GM12875 (cell line): ENCODE measurements around the gene DAAM2.

Source experiments
- H3K4me3 ChIP-seq: one replicate; pipeline ENCODE4 v1.5.1; 2011; ENCODE audit warnings: low read depth, low read length, control low read depth
- TF ChIP-seq, protein P1 (sequence below): IDR thresholded peaks from 2 replicates; pipeline ENCODE4 v1.5.1; 2011; ENCODE audit warnings: low read depth, mild to moderate bottlenecking, control low read depth, inconsistent platforms, low read length, moderate library complexity, borderline replicate concordance; ENCODE audit not compliant: insufficient read depth

The DAAM2 gene

DNA sequence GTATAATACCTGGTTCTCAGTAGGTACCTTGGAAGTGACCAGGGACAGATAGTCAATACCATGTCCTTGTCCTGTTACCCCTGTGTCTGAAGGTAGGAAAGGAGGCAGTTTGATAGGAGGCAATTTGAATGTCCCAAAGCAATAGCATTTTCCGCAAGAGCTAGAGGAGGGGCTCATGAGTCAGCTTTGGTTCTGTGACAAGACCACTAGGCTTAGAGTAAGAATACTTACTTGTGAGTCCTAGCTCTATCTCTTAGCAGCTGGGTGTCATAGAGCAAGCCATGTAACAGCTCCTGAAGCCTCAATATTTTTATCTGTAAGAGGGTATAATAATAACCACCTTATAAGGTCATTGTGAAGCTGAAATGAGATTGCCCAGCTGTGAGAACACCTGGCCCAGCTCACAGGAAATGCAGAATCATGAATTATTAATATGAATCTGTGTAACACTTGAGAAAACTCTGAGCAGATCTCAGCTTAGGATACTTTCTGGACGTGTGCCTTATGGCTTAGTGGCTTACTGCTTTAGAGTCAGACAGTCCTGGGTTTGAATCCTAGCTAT is 58.6 kb downstream of the DAAM2 start:
- TF ChIP-seq, protein P1, sequence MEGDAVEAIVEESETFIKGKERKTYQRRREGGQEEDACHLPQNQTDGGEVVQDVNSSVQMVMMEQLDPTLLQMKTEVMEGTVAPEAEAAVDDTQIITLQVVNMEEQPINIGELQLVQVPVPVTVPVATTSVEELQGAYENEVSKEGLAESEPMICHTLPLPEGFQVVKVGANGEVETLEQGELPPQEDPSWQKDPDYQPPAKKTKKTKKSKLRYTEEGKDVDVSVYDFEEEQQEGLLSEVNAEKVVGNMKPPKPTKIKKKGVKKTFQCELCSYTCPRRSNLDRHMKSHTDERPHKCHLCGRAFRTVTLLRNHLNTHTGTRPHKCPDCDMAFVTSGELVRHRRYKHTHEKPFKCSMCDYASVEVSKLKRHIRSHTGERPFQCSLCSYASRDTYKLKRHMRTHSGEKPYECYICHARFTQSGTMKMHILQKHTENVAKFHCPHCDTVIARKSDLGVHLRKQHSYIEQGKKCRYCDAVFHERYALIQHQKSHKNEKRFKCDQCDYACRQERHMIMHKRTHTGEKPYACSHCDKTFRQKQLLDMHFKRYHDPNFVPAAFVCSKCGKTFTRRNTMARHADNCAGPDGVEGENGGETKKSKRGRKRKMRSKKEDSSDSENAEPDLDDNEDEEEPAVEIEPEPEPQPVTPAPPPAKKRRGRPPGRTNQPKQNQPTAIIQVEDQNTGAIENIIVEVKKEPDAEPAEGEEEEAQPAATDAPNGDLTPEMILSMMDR, result no peak
- H3K4me3 ChIP-seq, result no peak overlapping the region

GRCh38 chr6:39851331-39851730 is 59.2 kb downstream of the DAAM2 start:
- H3K4me3 ChIP-seq, result no peak overlapping the region
- TF ChIP-seq, protein P1, result no peak

GRCh38 chr6:39852324-39852723 is 60.1 kb downstream of the DAAM2 start:
- TF ChIP-seq, protein P1, result no peak
- no peak overlapping the region for H3K4me3 ChIP-seq

DNA sequence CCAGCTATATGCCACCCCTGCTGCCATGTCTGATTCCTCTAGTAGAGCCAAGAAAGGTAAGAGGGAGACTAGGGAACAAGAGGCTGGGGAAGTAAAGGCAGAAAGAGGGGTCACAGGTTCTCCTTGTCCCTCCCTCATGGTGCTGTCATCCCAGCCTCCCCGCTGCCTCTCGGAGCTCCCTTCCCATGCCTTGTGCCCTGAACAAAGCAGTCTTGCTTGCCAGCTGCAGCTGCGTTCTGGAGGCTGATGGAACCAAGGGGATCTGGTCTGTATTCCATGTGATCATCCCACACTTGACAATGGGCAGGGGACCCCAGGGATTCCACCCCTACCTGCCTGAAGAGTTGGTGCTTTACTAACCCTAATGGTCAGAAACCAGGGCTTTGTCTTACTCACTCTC is 61.4 kb downstream of the DAAM2 start:
- TF ChIP-seq, protein P1, result no peak
- H3K4me3 ChIP-seq, result no peak overlapping the region

DNA sequence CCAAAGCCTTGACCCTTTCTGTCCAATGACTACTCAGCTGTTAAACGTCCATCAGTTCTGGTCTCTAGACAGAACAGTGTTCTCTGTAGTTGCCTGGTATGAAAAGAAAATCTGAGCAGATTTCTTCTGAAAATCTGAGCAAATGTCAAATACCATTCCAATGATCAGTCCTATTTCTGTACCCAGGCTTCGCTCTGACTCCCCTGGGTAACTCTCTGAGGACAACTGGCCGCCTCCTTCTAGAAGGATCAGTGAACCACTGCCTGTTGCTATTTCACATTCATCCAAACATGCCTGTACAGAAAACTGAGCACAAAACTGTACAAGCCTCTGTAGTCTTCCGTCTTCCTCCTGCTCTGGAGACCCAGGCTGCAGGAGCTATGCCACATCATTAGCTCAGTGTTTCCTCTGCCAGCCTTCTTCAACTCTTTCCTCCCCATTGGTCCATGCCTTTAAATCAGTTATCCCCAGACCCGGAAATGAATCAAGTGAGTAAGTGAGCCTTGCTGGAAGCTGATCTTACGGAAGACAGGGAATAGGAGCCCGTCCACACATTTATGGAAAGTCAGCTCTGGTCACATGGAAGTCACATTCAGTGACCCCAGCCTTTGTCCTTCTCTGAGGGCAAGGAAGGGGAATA is 63.3 kb downstream of the DAAM2 start:
- TF ChIP-seq, protein P1, result no peak
- H3K4me3 ChIP-seq, result no peak overlapping the region

GRCh38 chr6:39859025-39859424 is 66.8 kb downstream of the DAAM2 start:
- TF ChIP-seq, protein P1, result no peak
- H3K4me3 ChIP-seq, result no peak overlapping the region

DNA sequence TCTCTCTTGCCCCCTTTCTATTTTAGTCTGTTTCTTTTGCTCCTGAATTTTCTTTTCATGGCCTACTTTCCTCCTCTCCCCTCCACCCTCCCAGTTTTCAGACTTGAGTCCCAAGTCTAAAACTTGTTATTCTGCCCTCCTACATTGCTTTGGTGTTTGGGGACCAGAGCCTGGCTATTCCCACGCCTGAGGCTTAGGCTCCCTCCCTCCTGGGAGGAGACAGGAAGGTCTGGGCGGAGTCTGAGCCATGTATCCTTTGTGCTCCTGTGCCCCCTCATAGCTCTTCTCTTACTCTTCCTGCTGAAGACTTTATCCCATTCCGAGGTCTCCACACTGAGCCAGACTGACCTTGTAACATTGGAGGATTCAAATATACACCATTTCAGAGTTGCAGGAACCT is 69.5 kb downstream of the DAAM2 start:
- TF ChIP-seq, protein P1, result no peak

More for the DNA sequence above, 69.5 kb downstream of the DAAM2 start:
- H3K4me3 ChIP-seq, result no peak overlapping the region
